T-helper 1 cell treated with Interleukin-12 subunit alpha and Interleukin-12 subunit beta and Interleukin-4 antibody, amounts not matched to agents 30 ng/mL and 1 ng/mL, for 36 hours (primary cell): Measurements from ENCODE around the gene IMPACT. TPM values are rescaled to one million over a fixed set of nuclear protein-coding genes. Genes with fewer than 3 reads are reported as not detected.

ENCODE experiments used
- intact Hi-C: fragments of 100-400 bp; cut with micrococcal nuclease; formaldehyde crosslinking; loops from one replicate; pipeline ENCODE4 v1.15.1; 2024
- total RNA-seq: library from RNA; stranded (reverse); gene quantifications from 2 replicates; pipeline ENCODE4 v1.2.3, GENCODE V29; 2022

Gene IMPACT
- total RNA-seq, 1 donor from 2014 or later: 10.4 TPM

DNA sequence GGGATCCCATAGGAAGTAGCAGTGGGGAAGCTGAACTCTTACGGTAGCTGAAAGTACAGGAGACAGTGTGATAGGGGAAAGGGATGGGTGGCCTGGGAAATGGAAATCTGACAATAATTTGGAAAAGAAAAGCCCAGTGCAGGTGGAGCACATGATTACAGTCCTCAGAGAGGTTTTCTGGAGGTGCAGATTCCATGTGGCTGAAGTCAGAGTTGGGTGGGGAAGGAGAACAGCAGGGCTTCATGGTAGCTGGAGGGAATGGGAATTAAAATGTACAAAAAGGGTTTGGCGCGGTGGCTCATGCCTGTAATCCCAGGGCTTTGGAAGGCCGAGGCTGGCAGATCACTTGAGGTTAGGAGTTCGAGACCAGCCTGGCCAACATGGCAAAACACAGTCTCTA is 46.1 kb downstream of the IMPACT start:
- intact Hi-C loops: no loop called here

GRCh38 chr18:24474406-24474805 is 47.9 kb downstream of the IMPACT start:
- intact Hi-C loops: no loop called here

DNA sequence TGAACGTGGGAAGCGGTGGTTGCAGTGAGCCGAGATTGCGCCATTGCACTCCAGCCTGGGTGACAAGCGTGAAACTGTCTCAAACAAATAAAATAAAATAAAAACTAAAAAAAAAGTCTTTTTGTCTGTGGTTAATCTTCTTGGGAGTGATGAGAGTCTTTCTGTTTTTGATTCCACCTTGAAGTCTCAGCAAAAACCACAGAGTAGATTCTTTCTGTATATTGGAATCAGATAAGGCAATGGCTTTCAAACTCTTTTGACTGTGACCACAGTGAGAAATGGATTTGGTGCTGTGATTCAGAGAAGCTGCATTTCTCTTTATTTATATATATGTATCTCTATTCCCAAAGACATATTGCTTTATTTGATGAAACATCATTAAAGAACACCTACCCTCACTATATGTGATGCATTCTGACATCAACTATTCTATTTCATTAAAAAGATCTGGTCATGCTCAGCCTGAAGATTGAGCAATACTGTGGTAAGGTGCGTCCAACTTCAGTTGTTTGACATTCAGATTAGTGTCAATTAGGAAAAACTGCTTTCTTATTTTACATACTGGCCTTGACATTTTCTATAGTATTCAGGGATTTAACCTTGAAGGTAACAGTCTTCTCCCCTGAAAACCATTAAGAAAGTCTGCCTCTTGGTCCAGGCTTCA is 49.6 kb downstream of the IMPACT start:
- intact Hi-C loops: no loop called here

GRCh38 chr18:24479371-24479770 is 52.9 kb downstream of the IMPACT start:
- intact Hi-C loops: no loop called here

GRCh38 chr18:24482821-24483220 is 56.4 kb downstream of the IMPACT start:
- intact Hi-C loops: no loop called here

DNA sequence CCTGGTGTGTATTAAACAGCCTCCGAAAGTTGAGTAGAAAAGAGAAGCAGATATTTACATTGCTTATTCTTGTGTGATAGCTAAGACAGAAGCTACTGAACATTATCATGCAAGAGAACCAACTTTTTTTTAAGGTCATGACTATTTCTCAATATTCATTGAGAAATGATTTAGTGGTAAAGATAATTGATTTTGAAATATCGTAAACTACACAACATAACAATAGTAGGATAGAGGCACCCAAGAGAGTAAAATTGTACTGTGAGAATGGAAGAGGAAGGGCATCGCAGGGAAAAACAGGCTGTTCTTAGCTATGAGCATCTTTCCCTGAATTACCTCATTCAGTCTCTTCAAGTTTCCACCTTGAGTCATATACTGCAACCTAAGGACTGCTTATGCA is 59.2 kb downstream of the IMPACT start:
- intact Hi-C loops: no loop called here

DNA sequence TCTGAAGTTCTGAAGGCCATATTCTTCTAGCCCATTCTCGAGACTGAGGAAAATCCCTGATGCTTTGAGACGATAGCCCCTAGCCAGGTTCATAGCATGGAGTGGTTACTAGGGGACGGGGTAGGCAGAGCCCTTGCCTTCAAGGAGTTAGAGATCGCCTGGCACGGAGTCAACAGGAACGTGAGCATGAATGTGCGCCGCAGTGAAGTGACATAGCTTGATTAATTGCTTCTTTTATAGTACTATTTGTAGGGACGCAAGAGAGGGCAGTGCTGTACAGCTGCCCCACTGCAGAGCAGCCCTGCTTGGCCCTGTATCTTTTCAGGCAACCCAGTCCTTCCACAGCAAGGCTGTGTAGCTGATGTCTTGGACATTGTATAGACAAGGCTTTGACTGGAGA is 60.2 kb downstream of the IMPACT start:
- intact Hi-C loops: loop anchor here (1.0 kb wide), 1 partner anchor 240 kb away; no protein-coding TSS in a partner anchor

- intact Hi-C loops: loop anchor here (1.0 kb wide), 4 partner anchors 42 to 313 kb away; no protein-coding TSS in a partner anchor
Measured at GRCh38 chr18:24488824-24489493, 62.5 kb downstream of the IMPACT start.

GRCh38 chr18:24490539-24490938 is 64.1 kb downstream of the IMPACT start:
- intact Hi-C loops: no loop called here

GRCh38 chr18:24491927-24492834 is 65.7 kb downstream of the IMPACT start:
- intact Hi-C loops: no loop called here

DNA sequence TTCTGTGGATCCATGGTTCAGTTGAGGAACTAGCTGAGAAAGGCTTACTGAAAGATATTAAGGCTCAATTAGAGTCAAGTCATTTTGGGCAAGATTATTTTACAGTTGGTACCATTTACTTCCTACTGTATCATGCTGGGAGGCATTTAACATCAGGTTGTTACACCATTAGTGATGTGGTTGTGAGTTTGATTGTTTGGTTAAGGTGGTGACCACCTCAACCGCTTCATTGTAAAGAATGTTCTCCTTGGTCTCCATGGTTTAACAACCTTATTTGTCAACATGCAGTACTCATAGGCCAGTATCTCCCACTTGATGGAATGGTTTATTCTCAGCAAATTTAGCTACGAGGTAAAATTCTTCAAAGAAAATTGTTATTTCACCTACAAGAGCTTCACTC is 68.1 kb downstream of the IMPACT start:
- intact Hi-C loops: no loop called here

DNA sequence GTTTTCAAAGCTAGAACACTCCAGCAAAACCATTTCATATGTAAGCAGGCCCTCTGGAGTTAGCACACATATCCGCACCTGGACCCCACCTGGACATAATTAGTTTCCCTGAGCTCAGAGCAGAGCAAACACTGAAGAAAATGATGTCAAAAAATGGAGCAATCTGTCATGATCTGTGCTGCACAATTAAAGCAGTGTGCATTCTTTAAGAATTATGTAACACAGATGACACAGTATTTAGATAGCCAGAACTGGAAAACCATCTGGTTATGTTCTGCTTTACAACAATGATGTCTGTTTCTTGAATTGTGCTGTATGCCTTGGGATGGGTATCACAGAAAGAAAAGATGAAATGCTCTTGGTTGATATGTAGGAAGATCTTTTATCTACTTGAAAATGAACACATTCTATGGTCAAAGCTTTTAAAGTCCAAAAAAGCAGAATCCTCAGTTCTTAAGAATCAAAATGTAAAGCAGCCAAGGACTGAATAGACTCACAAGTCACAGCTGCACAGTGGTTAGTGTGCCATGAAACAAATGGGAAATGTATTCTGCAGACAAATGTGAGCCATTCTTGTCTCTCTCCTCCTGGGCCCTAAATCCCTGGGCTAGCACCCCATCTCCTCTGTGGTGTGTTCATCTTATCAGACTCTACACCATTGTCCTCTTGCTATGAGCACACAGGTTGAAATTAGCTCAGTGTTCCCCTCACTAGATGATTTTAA is 70.7 kb downstream of the IMPACT start:
- intact Hi-C loops: no loop called here

DNA sequence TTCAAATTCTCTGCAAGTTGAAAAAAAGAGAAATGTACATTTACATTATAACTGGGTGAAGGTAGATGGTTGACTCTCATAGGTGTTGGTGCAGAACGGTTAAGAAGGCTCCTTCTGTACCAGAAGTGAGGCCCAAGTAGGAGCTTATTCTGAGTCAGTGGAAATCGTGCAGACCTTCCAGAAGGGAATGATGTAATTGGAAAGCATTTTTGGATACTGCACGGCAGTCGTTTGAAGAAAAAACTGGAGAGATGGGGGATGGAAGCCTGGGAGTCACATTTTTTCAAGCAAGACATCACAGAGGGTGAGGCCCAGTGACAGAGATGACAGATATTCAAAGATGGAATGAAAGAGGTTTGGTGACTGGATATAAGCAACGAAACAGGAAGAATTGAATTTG is 73.3 kb downstream of the IMPACT start:
- intact Hi-C loops: no loop called here

- intact Hi-C loops: no loop called here
Measured at GRCh38 chr18:24500217-24500616, 73.7 kb downstream of the IMPACT start.

- intact Hi-C loops: no loop called here
Measured at GRCh38 chr18:24500766-24501165, 74.3 kb downstream of the IMPACT start.

GRCh38 chr18:24502667-24503523 is 76.4 kb downstream of the IMPACT start:
- intact Hi-C loops: no loop called here
